Embryonic facial prominence (tissue), 1 donor: ENCODE data around the gene RECK.
"Not testable (repeated sequence)": the region's sequence is repeated elsewhere in the genome, so short reads cannot be mapped to it uniquely, and the experiment has no call there.

Experiments used
- DNase-seq: peaks from one replicate; pipeline ENCODE4 v3.0.0-alpha.2; 2016; ENCODE audit errors: extremely low spot score

Gene RECK

DNA sequence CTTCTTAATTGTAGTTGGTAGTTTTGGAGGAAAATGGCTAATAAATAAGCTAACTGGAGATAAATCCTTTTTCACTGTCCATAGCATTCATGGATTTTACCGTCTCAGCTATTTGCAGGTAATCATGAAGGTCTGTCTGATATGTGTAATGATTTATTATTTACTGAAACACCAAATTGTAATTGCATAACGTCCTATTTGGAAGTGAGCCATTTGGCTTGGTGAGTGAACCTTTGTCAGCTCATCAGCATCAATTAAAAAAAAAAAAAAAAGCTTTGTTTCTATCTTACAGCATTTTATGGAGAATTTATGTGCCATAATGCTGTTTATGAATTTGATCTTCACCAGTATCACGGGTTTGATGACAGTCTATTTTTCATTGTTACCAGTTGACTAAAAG is 20.2 kb downstream of the RECK start:
- DNase-seq = no peak

DNA sequence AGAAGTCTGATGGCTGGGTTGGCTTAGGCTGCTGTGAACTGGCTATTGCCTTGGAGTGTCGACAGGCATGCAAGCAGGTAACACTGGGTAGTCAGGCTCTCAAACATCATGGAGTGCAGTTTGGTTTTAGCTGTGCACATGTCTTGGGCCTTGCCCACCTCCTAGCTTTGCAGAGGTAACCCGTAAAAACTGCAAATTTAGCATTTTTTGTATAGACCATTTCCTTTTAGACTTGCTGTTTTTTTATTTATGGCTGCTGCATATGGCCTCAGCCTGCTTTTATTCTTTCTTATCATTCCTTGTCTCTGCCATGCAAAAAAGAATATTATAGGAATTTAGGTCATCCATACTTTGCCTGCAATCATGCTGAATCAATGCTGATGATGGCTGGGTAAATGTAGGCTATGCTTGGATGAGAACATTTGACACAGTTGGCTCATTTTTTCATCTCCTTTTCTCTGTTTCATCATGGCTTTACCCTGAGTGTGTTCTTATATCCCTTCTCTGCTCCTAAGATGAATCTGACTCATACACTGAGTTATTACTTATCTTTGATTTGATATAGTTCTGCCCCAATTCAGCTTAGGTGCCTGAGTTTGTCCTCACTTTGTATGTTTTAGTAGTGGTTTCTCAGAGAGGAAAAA is 27.2 kb downstream of the RECK start:
- DNase-seq = no peak

GRCh38 chr9:36064448-36065037 is 27.8 kb downstream of the RECK start:
- DNase-seq = no peak

- DNase-seq = no peak
Measured at GRCh38 chr9:36074055-36074454, 37.3 kb downstream of the RECK start.

- no peak for DNase-seq
Measured at GRCh38 chr9:36074870-36075532, 38.3 kb downstream of the RECK start.

DNA sequence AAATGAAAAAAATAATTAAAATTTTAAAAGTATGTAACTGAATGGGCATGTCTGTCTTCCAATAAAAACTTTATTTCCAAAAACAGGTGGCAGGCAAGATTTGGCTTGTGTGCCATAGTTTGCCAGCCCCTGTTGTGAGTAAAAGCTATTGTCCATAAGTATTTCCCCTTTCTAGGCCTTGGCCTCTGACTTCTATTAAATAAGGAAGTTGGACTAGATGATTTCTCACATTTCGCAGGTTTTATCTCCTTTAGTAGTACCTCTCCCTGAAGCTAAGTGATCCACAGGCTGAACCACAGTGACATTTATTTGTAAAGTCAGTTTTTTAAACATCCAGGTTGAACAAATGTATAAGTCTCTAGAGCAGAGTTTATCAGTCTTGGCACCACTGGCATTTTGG is 41.3 kb downstream of the RECK start:
- DNase-seq = no peak

DNA sequence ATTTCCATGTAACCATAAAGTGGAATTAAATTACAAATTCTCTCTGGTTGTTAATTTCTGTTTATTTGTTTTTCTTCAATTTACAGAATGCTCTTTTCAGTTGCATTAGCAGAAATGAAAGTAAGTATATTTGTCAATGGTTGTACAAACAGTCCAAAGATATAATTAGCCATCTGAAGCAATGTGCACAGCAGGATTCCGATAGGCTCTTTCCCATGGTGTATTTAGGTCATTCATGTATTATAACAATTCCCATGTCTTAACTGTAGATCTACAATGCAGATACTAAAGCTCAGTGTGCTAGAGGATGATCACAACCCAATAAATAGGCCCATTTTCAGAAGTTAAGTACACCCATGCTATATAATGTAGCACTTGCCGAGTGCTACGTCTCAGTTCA is 43.8 kb downstream of the RECK start:
- DNase-seq = no peak

- DNase-seq = no peak
Measured at GRCh38 chr9:36082931-36083330, 46.2 kb downstream of the RECK start.

DNA sequence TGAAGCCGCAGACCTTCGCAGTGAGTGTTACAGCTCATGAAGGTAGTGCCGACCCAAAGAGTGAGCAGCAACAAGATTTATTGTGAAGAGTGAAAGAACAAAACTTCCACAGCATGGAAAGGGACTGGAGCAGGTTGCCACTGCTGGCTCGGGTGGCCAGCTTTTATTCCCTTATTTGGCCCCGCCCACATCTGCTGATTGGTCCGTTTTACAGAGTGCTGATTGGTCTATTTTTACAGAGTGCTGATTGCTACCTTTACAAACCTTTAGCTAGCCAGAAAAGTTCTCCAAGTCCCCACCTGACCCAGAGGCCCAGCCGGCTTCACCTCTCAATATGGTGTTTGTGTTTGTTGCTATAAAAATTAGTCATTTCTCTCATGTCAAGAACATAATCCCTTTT is 49.7 kb downstream of the RECK start:
- DNase-seq = no peak

GRCh38 chr9:36087054-36087453 is 50.3 kb downstream of the RECK start:
- not testable (repeated sequence) for DNase-seq

DNA sequence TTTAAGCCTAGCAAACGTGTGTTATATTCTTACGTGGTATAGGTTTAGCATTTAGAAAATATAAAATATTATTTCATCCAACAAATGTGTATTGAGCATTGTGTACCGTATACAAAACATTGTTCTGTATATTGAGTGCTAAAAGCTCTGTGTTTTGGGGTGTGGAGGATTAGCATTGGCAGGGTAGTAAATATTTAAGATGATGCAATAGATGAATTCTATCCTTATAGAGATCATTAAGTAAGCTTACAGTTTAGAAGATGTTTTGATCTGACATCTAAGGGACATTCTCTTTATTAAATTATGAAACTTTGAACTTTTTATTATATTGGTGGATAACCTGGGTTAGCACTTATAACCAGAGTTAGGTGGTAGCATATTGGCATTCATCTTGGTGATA is 51.3 kb downstream of the RECK start:
- DNase-seq = no peak

- no peak for DNase-seq
Measured at GRCh38 chr9:36091026-36091953, 54.6 kb downstream of the RECK start.

DNA sequence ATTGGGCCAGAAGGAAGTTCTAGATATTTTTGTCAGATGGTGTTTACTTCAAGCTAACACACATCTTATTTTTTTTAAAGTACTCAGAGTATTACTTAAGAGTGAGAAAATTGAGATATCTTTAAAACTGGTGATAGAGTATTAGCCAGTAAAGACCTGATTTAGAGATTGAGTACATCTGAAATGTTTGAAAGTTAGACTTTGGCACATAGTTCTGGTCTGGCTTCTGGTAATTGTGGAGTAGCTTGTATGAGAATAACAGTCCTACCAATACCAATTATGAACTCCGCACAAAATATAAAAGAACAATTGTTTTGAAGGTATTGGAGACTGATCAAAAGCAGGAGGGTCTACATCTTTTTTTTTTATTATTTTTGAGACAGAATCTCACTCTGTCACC is 55.3 kb downstream of the RECK start:
- no peak for DNase-seq

- DNase-seq = no peak
Measured at GRCh38 chr9:36092509-36093215, 55.9 kb downstream of the RECK start.

GRCh38 chr9:36093384-36093783 is 56.7 kb downstream of the RECK start:
- no peak for DNase-seq

DNA sequence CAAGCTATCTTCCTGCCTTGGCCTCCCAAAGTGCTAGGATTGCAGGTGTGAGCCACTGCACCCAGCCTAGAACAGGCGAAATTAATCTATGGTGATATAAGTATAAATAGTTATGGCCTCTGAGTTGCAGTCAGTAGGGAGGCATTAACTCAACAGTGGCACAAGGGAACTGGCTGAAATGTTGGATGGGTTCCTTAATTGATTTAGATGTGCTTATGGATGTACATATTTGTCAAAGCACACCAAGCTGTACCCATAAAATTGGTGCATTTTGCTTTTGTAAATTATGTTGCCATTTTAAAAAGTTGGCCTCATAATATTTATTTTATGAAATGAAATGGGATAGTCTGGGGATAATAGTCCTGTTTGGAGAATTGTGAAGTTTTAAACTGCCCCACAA is 63.0 kb downstream of the RECK start:
- DNase-seq = no peak

DNA sequence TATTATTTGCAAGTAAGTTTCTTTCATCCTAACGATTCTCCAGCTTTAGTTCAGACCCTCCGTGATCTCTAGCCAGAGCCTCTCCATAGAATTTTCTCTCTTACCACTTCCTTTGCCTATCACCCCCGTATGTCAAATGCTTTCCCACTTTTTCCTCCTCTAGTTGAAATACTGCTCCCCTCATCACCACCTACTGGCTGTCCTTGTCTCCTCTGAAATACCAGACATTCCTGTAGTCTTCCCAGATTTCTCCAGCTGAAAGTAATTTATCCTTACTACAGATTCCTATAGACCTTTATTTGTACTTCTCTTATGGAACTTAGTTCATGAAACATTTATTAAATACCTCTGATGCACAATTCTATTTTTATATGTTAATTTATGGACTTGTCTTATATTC is 63.8 kb downstream of the RECK start:
- no peak for DNase-seq

GRCh38 chr9:36101916-36102741 is 65.4 kb downstream of the RECK start:
- DNase-seq = no peak

- DNase-seq = peak; percentile 28
Measured at GRCh38 chr9:36102742-36103495, 66.2 kb downstream of the RECK start.

- DNase-seq = no peak
Measured at GRCh38 chr9:36109071-36109470, 72.4 kb downstream of the RECK start.
